ENCODE measurements around the gene KIF3A.

The KIF3A gene

DNA sequence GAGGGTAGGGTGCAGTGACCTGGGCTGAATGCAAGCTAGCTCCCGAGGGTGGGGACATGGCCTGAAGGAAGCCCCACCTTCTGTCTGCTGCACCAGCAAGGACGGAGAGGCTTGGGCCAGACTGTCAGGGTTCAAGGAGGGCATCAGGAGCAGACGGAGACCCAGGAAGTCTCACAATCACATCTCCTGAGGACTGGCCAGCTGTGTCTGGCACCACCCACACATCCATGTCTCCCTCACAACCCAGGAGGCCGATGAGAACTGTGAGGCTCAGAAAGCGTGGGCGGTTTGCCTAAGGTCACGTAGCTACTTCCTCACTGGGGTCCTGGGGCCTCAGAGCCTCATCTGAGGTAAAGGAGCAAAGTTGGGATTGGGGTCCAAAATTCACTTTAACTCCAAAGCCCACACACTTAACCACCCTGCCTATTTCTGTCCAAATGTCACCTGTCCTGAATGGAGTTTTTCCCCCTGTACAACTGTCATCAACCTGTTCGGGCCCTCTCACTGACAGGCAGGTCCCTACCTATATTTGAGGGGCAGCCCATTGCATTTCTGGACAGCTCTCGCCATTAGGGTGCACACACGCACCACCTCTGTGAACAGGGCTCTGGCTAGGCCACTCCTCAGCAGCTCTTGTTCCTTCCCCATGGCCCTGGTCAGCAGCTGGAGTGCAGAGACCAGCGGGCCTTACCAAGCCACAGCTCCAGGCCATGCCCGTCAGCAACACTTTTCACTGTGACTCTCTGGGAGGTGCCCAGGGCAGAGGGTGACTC is 75.9 kb downstream of the KIF3A start:
- no peak for DNase-seq

DNA sequence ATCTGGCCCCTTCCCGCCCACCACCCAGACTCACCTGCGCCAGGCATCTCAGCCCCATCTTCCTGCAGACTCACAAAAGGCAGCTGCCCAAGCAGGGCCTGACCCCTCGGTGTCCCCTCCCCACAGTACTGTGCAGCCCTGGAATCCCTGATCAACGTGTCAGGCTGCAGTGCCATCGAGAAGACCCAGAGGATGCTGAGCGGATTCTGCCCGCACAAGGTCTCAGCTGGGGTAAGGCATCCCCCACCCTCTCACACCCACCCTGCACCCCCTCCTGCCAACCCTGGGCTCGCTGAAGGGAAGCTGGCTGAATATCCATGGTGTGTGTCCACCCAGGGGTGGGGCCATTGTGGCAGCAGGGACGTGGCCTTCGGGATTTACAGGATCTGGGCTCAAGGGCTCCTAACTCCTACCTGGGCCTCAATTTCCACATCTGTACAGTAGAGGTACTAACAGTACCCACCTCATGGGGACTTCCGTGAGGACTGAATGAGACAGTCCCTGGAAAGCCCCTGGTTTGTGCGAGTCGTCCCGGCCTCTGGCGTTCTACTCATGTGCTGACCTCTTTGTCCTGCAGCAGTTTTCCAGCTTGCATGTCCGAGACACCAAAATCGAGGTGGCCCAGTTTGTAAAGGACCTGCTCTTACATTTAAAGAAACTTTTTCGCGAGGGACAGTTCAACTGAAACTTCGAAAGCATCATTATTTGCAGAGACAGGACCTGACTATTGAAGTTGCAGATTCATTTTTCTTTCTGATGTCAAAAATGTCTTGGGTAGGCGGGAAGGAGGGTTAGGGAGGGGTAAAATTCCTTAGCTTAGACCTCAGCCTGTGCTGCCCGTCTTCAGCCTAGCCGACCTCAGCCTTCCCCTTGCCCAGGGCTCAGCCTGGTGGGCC is 77.5 kb downstream of the KIF3A start:
- no peak for DNase-seq

DNA sequence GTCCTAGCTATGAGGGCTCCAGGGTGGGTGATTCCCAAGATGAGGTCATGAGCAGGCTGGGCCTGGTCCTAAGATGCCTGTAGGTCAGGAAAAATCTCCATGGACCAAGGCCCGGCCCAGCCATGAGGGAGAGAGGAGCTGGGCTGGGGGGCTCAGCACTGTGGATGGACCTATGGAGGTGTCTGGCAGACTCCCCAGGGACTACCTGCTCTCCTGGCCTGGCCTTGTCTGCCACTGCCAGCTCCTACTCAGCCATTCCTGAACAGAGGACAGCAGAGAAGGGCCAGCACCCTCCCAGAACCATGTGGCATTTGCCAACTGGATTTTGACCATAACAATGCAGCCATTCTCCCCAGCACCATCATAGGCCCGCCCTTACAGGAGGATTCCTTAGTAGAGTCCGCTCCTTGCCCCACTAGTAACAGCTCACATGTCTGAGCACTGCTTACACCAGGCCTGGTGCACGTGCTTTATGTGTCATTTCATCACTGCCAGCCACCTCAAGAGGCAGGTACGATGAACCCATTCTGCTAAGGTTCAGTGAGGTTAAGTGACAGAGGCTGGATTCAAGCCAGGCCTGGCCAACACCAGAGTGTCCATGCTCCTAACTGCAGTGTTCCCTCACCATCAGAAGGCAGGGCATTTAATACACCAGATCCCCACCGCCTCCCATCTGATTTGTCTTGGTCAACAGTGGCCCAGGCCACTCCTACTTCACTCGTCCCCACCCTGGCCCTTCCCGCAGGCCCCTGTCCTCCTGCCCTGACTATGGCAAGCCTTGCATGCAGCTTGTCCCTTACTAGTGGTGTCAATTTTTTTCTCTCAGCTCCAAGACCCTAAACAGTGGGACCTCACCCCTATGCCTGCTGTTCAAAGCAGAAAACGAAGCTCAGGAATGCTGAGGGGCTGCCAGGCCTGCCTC is 78.7 kb downstream of the KIF3A start:
- no peak for DNase-seq

DNA sequence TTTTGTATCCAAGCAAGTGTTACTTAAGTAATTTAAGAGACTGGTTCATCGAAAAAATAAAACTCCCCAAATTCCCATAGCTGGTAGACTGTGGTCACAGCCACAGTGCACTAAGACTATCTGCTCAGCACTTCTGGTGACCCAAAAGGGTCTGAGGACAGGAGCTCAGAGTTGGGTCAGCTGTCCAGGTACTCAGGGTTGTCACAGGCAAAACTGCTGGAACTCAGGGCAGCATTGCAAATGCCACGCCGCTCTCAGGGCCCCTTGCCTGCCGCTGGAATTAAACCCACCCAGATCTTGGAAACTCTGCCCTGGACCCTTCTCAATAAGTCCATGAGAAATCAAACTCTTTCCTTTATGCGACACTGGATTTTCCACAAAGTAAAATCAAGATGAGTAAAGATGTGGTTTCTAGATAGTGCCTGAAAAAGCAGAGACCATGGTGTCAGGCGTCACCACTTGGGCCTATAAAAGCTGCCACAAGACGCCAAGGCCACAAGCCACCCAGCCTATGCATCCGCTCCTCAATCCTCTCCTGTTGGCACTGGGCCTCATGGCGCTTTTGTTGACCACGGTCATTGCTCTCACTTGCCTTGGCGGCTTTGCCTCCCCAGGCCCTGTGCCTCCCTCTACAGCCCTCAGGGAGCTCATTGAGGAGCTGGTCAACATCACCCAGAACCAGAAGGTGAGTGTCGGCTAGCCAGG is 79.5 kb downstream of the KIF3A start, which contains the start of gene IL13:
Gene IL13, plus strand, starts transcription at position 498 of the 705 bp plus-strand sequence. Its CDS starts 14 bp downstream, at position 512.
- DNase-seq, result no peak

DNA sequence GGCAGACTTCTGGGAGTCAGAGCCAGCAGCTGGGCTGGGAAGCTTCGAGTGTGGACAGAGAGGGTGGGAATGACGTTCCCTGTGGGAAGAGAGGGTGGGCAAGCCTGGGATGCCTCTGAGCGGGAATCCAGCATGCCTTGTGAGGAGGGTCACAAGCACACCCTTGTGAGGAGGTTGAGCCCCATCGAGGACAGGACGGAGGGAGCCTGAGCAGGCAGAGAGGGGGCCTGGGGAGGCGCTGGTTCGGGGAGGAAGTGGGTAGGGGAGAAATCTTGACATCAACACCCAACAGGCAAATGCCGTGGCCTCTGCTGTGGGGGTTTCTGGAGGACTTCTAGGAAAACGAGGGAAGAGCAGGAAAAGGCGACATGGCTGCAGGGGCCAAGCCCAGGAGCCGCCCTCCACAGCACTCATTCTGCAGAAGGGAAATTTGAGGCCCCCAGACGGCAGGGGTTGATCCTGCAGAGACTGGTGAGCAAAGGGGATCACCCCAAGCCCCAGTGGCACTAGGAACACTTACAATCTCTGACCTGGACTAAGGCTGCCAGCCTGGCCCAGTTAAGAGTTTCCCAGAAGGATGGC is 80.5 kb downstream of the KIF3A start:
- DNase-seq, result no peak

DNA sequence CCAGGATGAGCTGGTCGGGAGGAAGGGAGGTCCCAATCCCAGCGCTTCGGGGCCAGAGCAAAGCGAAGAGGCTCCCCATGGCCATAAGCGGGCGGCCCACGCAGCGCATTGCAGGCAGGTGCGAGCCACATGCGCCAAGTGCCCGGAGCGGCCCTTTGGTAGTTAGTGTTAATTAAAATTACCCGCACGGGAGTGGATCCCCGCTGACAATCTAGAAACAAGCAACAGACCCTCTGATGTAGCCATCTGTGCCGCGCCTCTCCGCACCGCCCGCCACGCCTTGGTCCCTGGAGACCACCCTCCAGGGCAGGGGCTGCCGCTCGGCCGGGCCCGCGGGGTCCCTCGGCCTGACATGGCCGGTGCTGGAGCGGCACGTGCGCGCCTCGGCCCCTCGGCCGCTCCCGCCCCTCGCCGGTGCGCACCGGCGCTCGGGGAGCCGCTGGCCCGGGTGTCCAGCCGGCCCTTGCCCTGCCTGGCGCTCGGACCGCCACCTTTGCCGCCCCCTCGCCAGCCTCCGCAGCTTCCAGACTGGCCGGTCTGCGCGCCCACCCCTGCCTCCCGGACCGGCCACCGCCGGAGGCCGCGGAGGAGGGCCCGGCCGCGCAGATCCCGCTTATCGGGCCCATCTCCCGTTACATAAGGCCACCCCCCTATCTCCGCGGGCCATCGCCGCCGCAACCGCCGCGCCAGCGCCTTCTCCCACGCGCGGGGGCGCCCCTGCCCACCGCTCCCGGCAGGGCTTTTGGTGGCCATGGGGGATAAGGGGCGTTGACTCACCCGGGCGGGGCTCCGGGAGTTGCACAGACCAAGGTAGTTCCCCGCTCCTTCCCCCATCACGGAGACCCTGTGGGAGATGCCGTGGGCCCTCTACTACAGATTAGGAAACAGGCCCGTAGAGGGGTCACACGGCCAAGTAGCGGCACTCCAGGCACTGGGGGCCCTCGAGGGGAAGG is 81.2 kb downstream of the KIF3A start:
- peak; percentile 37 for DNase-seq

DNA sequence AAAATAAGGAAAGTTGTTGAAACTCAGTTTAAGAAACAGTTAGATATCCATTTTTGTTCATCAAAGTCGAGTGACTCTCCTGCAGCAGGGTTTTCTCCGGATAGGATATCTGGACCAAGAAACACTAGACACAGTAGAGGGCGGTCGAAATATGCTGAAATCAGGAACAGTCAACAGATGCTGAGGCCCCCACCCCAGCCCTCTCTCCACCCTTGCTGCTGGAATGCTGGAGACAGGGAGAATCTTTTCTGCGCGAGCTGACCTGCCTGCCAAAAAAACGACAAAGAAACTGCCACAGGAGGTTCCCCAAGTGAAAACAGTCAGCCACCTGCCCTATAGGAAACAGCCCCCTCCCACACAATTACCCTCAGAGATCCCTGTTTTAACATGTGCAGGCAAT is 83.6 kb downstream of the KIF3A start:
- peak; percentile 16 for DNase-seq

DNA sequence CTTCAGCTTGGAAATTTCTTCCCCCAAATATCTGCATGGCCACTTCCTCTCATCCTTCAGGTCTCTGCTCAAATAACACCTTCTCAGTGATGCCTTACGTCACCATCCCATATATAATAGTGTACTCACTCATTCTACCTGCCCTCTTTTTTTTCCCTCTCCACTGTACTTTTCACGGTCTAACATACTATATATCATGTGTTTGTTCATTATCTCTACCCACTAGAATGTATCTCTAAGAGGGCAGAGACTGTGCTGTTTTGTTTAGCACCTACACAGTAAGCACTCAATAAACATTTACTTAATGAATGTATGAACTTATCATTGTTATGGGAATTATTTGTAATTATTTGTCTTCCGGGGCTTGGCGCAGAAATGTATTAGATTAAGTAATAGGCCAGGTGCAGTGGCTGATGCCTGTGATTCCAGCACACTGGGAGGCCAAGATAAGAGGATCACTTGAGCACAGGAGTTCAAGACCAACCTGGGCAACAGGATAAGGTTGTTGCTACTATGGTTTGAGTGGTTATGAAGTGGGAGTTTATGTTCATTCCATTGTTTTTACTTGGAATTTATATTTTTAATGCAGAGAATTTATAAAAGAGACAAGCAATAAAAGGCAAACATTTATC is 85.4 kb downstream of the KIF3A start:
- no peak for DNase-seq

DNA sequence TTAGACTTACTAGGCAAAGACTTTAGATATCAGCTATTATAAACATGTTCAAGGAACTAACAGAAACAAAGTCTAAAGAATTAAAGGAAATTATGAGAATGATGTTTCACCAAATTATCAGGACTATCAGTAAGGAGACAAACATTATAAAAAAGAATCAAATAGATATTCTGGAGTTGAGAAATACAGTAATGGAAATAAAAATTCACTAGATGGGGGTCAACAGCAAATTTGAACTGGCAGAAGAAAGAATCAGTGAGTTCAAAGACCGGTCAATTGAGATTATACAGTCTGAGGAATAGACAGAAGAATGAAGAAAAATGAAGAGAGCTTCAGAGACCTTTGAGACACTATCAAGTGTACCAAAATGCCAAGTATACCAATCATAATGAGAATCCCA is 89.0 kb downstream of the KIF3A start:
- no peak for DNase-seq

DNA sequence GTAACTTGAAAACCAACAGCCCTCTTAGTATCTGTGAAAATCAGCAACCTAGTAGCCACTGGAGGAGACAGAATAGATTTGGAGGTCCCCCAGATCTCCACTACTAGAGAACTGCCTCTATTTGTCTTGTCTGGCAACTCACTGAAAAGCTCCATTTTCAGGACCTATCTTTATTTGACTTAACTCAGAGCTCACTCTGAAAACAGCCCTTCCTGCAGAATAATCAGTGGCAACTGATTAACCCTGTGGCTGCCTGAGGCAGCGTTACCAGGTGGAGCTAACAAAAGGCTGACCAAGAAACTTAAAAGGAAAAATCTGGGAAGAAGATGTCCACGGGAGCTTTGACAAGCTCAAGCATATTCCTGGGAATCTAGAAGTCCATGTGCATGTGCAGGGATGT is 89.9 kb downstream of the KIF3A start:
- no peak for DNase-seq

DNA sequence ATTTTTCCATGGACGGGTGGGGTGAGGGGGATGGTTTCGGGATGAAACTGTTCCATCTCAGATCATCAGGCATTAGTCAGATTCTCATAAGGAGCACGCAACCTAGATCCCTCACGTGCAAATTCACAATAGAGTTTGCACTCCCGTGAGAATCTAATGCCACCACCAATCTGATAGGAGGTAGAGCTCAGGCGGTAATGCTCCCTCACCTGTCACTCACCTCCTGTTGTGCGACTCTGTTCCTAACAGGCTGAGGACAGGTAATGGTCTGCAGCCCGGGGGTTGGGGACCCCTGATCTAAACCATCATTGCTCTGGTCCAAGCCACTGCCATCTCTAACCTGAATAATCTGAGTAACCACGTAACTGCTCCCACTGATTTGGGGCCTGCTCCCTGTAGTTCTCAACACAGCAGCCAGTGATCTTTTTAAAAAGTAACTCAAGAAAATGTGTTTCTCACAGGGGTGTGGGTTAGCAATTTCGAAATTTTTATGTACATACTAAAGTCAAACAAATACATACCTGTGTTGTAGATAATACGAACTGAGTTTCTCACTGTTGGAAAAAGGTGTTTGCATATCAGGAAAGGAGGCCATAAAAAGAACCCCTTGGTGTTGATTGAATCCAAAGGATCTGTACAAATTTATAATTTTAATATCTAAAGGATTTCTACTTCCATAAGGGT is 90.6 kb downstream of the KIF3A start:
- no peak for DNase-seq

DNA sequence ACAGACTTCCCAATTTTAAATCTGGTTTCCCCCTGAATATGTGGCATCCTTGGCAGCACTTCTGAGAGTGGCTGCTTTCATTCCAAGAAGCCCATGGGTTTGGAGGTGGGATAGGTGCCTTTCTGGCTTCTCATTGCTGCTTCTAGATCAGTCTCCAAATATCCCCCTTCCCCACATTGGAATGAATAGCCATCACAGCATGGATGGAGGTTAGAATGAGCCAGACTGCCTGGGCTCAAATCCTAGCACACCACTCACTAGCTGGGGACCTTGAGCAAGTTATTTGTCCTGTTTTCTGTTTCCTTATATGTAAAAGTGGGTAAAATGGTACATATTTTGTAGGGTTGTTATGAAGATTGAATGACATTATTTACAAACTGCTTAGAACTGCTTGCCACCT is 93.2 kb downstream of the KIF3A start:
- no peak for DNase-seq
